Activated CD4-positive, alpha-beta T cell treated with anti-CD3 and anti-CD28 coated beads, Interleukin-2, amount 50 U/mL, for 48 hours (primary cell): ENCODE measurements around the gene IFI27L1.

Experiments
- DNase-seq, 2 experiments: peaks; one replicate each; pipeline ENCODE4 v3.0.0-alpha.2; 2020

Gene IFI27L1

GRCh38 chr14:94139006-94139405 lies 57.9 kb downstream of the IFI27L1 start:
- no peak for DNase-seq

- DNase-seq = no peak
Observed at GRCh38 chr14:94139421-94139820, 58.3 kb downstream of the IFI27L1 start.

- no peak for DNase-seq
Observed at GRCh38 chr14:94142247-94142646, 61.1 kb downstream of the IFI27L1 start.

- DNase-seq = no peak
Observed at GRCh38 chr14:94142836-94143235, 61.7 kb downstream of the IFI27L1 start.

GRCh38 chr14:94143239-94143638 lies 62.1 kb downstream of the IFI27L1 start:
- DNase-seq = no peak

GRCh38 chr14:94143711-94144110 lies 62.6 kb downstream of the IFI27L1 start:
- DNase-seq = no peak

- no peak for DNase-seq
Observed at GRCh38 chr14:94144765-94145164, 63.7 kb downstream of the IFI27L1 start.

- no peak for DNase-seq
Observed at GRCh38 chr14:94145902-94146527, 64.9 kb downstream of the IFI27L1 start.
